H1 (cell line): ENCODE data around the gene HIVEP2. TPM values are rescaled to one million over a fixed set of nuclear protein-coding genes. Genes with fewer than 3 reads are reported as not detected.

Experiments used
- CTCF ChIA-PET: fragments of 300-600 bp; sonication (Branson Sonifier 250); formaldehyde crosslinking; loops from one replicate; lab custom pipeline; 2021; ENCODE audit not compliant: partially characterized antibody; lab: Charles Lee
- POLR2A ChIA-PET: fragments of 300-600 bp; sonication (Branson Sonifier 250); formaldehyde crosslinking; loops from one replicate; lab custom pipeline; 2021; ENCODE audit warnings: inconsistent platforms; ENCODE audit not compliant: partially characterized antibody; lab: Charles Lee
- DNase-seq, 2 experiments: peaks; one replicate each; pipeline versions ENCODE4 v3.0.0 to v3.0.0-alpha.2; 2010 to 2022; ENCODE audit warnings: low spot score in 2 of 2, low read depth in 1 of 2, mixed read lengths in 1 of 2
- FAIRE-seq: peaks from 2 replicates; lab custom pipeline; 2011; peaks lifted over from hg19 to GRCh38; lab: Jason Lieb, UNC
- H2AFZ ChIP-seq: 2 replicates; pipeline ENCODE4 v1.8.1; 2012; ENCODE audit warnings: low read length, inconsistent platforms
- H2AK5ac ChIP-seq: 2 replicates; pipeline ENCODE4 v1.6.1; 2013; ENCODE audit warnings: low read depth, low read length
- H2BK120ac ChIP-seq: replicated peaks from 2 replicates; pipeline ENCODE3; 2013; ENCODE audit warnings: low read depth, low read length, inconsistent platforms
- H2BK12ac ChIP-seq: 2 replicates; pipeline ENCODE4 v1.6.1; 2013; ENCODE audit warnings: low read depth, low read length
- H2BK15ac ChIP-seq: 2 replicates; pipeline ENCODE4 v1.6.1; 2013; ENCODE audit warnings: low read length
- H2BK20ac ChIP-seq: 2 replicates; pipeline ENCODE4 v1.6.1; 2013; ENCODE audit warnings: low read length
- H2BK5ac ChIP-seq: 2 replicates; pipeline ENCODE4 v1.6.1; 2013; ENCODE audit warnings: low read depth, low read length
- H3K14ac ChIP-seq: 2 replicates; pipeline ENCODE4 v1.6.1; 2013; ENCODE audit warnings: inconsistent platforms; ENCODE audit not compliant: insufficient read length
- H3K18ac ChIP-seq: 2 replicates; pipeline ENCODE4 v1.6.1; 2013; ENCODE audit warnings: low read length; ENCODE audit errors: extremely low read depth
- H3K23ac ChIP-seq: 2 replicates; pipeline ENCODE4 v1.6.1; 2013; ENCODE audit warnings: inconsistent platforms; ENCODE audit not compliant: insufficient read length
- H3K23me2 ChIP-seq: 2 replicates; pipeline ENCODE4 v1.6.1; 2013; ENCODE audit warnings: low read depth, low read length
- H3K27ac ChIP-seq: 2 replicates; pipeline ENCODE4 v1.6.1; 2011; ENCODE audit warnings: low read depth, low read length, inconsistent platforms
- H3K27me3 ChIP-seq, 4 experiments: replicated peaks in 1 of 4; 1 replicate in 1 of 4; 2 replicates in 3 of 4; pipeline versions ENCODE4 v1.6.1 to v1.8.1; 2011 to 2013; ENCODE audit warnings: low read length in 3 of 4, mild to moderate bottlenecking in 3 of 4, inconsistent platforms in 2 of 4, mixed read lengths in 2 of 4, moderate library complexity in 1 of 4; ENCODE audit not compliant: control insufficient read depth in 3 of 4, insufficient read depth in 3 of 4; ENCODE audit errors: extremely low read depth in 1 of 4
- H3K36me3 ChIP-seq, 4 experiments: 2 replicates each; pipeline versions ENCODE4 v1.6.1 to v1.8.1; 2011 to 2013; ENCODE audit warnings: mild to moderate bottlenecking in 4 of 4, low read length in 3 of 4, moderate library complexity in 2 of 4, control low read depth in 1 of 4, inconsistent platforms in 1 of 4; ENCODE audit not compliant: insufficient read depth in 4 of 4, control insufficient read depth in 2 of 4
- H3K4ac ChIP-seq: replicated peaks from 2 replicates; pipeline ENCODE3; 2013; ENCODE audit warnings: low read length, low read depth, mixed read lengths, inconsistent platforms; ENCODE audit not compliant: insufficient read length
- H3K4me1 ChIP-seq, 4 experiments: replicated peaks in 1 of 4; 1 replicate in 1 of 4; 2 replicates in 3 of 4; pipeline versions ENCODE4 v1.6.1 to v1.8.1; 2011 to 2013; ENCODE audit warnings: low read length in 3 of 4, inconsistent platforms in 2 of 4, mixed read lengths in 1 of 4; ENCODE audit not compliant: insufficient read depth in 4 of 4, control insufficient read depth in 3 of 4
- H3K4me2 ChIP-seq, 2 experiments: 2 replicates each; pipeline versions ENCODE4 v1.6.1 to v1.8.1; 2011 to 2013; ENCODE audit warnings: low read depth in 2 of 2, low read length in 2 of 2, control low read depth in 1 of 2, inconsistent platforms in 1 of 2, mild to moderate bottlenecking in 1 of 2; ENCODE audit not compliant: insufficient read depth in 1 of 2
- H3K4me3 ChIP-seq, 4 experiments: fragments of 200-600, 300-600 bp in 1 of 4; sonication (generic), shearing (Covaris generic), sonication (Bioruptor Twin) in 1 of 4; 2 replicates each; pipeline versions ENCODE4 v1.5.1 to v1.8.1; 2011 to 2016; ENCODE audit warnings: low read length in 4 of 4, low read depth in 3 of 4, control low read depth in 2 of 4, inconsistent platforms in 2 of 4, mild to moderate bottlenecking in 2 of 4, mixed read lengths in 1 of 4, moderate library complexity in 1 of 4; ENCODE audit not compliant: insufficient read depth in 2 of 4; ENCODE audit errors: extremely low read depth in 1 of 4
- H3K56ac ChIP-seq: replicated peaks from 2 replicates; pipeline ENCODE3; 2013; ENCODE audit warnings: low read depth, mild to moderate bottlenecking, mixed read lengths, low read length, inconsistent platforms; ENCODE audit not compliant: insufficient read length
- H3K79me1 ChIP-seq: 2 replicates; pipeline ENCODE4 v1.6.1; 2013; ENCODE audit warnings: low read depth, low read length, control low read depth
- H3K79me2 ChIP-seq, 2 experiments: 2 replicates each; pipeline versions ENCODE4 v1.6.1 to v1.8.1; 2012 to 2013; ENCODE audit warnings: low read length in 2 of 2, mild to moderate bottlenecking in 2 of 2, inconsistent platforms in 1 of 2; ENCODE audit not compliant: insufficient read depth in 2 of 2, control insufficient read depth in 1 of 2
- H3K9ac ChIP-seq, 4 experiments: replicated peaks in 1 of 4; 1 replicate in 1 of 4; 2 replicates in 3 of 4; pipeline versions ENCODE4 v1.6.1 to v1.8.1; 2011 to 2013; ENCODE audit warnings: low read depth in 3 of 4, low read length in 3 of 4, control low read depth in 2 of 4, mild to moderate bottlenecking in 2 of 4, moderate library complexity in 2 of 4, inconsistent platforms in 1 of 4; ENCODE audit errors: extremely low read depth in 1 of 4
- H3K9me3 ChIP-seq, 2 experiments: 2 replicates each; pipeline versions ENCODE4 v1.6.1 to v1.8.1; 2012 to 2013; ENCODE audit warnings: mild to moderate bottlenecking in 2 of 2, moderate library complexity in 2 of 2, control low read depth in 1 of 2, inconsistent platforms in 1 of 2, low read depth in 1 of 2, low read length in 1 of 2, mixed read lengths in 1 of 2; ENCODE audit not compliant: insufficient read depth in 2 of 2
- H4K20me1 ChIP-seq, 2 experiments: replicated peaks in 1 of 2; 2 replicates each; pipeline versions ENCODE3 to v1.8.1; 2011 to 2013; ENCODE audit warnings: inconsistent platforms in 2 of 2, low read length in 2 of 2, mild to moderate bottlenecking in 1 of 2; ENCODE audit not compliant: insufficient read depth in 2 of 2, control insufficient read depth in 1 of 2
- H4K5ac ChIP-seq: 2 replicates; pipeline ENCODE4 v1.6.1; 2013; ENCODE audit warnings: low read length, low read depth, mixed read lengths, inconsistent platforms; ENCODE audit not compliant: insufficient read length
- H4K8ac ChIP-seq: 2 replicates; pipeline ENCODE4 v1.8.0; 2013; ENCODE audit warnings: mild to moderate bottlenecking, moderate library complexity, low read length, inconsistent platforms; ENCODE audit not compliant: insufficient read depth; ENCODE audit errors: extremely low read depth
- H4K91ac ChIP-seq: replicated peaks from 2 replicates; pipeline ENCODE3; 2013; ENCODE audit warnings: low read length, mixed read lengths, inconsistent platforms; ENCODE audit not compliant: insufficient read length
- MAX ChIP-seq: IDR thresholded peaks from 2 replicates; pipeline ENCODE4 v1.6.1; 2012; ENCODE audit warnings: inconsistent platforms
- SP2 ChIP-seq: IDR thresholded peaks from 2 replicates; pipeline ENCODE4 v1.6.1; 2012; ENCODE audit warnings: mild to moderate bottlenecking, low read length, inconsistent platforms
- WGBS, 2 experiments: shearing (Covaris generic) in 1 of 2; methylation state at CpG; one replicate each; pipeline versions ENCODE4 v1.1.6 to v1.1.7; 2013 to 2015; ENCODE audit warnings: low lambda C conversion rate in 2 of 2, mixed read lengths in 2 of 2, inconsistent platforms in 1 of 2, low coverage in 1 of 2, missing lambda C conversion rate in 1 of 2; ENCODE audit not compliant: insufficient replicate concordance in 2 of 2, insufficient coverage in 1 of 2, insufficient read length in 1 of 2; ENCODE audit errors: extremely low coverage in 1 of 2, missing lambda C conversion rate in 1 of 2; 5-methylcytosine and 5-hydroxymethylcytosine counted together
- polyA plus RNA-seq, 7 experiments: library from polyadenylated mRNA; depleted of rRNA in 3 of 7; stranded (reverse) in 5 of 7; unstranded in 2 of 7; fragments of >200 nt in 5 of 7; fragments of 200-250 nt in 2 of 7; gene quantifications; 1 replicate in 5 of 7; 2 replicates in 1 of 7; 4 replicates in 1 of 7; pipeline versions ENCODE4 v1.2.1 to v1.2.3, GENCODE V29; 2011 to 2013; ENCODE audit warnings: missing spikeins in 2 of 7, mixed read lengths in 2 of 7
- total RNA-seq: library from RNA; stranded (reverse); fragmentation: NEBNext Ultra II Directional; extraction: Animal tissue kit (Norgen Biotek cat#: 25700); gene quantifications from 2 replicates; pipeline ENCODE4 v1.2.1, GENCODE V29; 2021
- TF ChIP-seq, protein P1 (sequence below): IDR thresholded peaks from 2 replicates; pipeline ENCODE4 v1.6.1; 2012; ENCODE audit warnings: inconsistent platforms

HIVEP2 gene
- total and polyA plus RNA-seq, 2 of the 8 experiments (the other 6 are each of a cell fraction or from before 2014, with no cell fraction given) = 2.2 to 6.1 TPM

DNA sequence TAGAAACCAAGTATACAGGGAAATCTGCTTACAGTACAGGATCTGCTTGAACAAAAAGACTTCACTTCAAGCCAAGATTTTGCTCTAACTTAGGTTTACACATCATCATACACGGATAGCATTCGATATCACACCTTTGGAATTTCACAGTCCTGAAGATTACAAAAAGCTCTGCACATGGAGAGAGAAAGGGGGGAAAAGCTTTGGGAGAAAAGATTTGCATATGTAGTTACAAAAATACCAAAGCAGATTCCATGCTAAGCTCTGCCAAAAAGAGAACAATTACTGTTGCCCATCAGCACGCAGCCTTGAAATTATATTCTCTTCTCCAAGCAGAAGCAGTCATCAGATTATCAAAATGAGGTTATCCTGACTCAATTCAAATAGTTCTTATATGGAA lies 62.0 kb downstream of the HIVEP2 start:
- Histone ChIP-seq H2AFZ (no peak overlapping the region), H3K4me1 (peaks cover 4 to 17% (median 10%) of the 10 kb centered on the region in 4 experiments; a peak in 5 of 7 replicates), H4K91ac (no peak overlapping the region), H2BK15ac (no peak overlapping the region), H4K5ac (no peak overlapping the region), H3K79me2 (no peaks in the 10 kb centered on the region; a peak in 1 of 4 replicates), H3K27me3 (no peaks in the 10 kb centered on the region), H3K18ac (no peak overlapping the region), H4K20me1 (no peaks in the 10 kb centered on the region), H3K4me3 (no peak overlapping the region), H2AK5ac (no peak overlapping the region), H3K56ac (no peak overlapping the region), H2BK120ac (no peak overlapping the region), H3K27ac (no peak overlapping the region), H2BK12ac (no peak overlapping the region; the same call in 1 of the 2 replicates), H2BK20ac (no peak overlapping the region), H3K79me1 (no peaks in the 10 kb centered on the region; the same call in 1 of the 2 replicates), H3K9me3 (no peaks in the 10 kb centered on the region), H3K4ac (no peak overlapping the region), H2BK5ac (no peak overlapping the region), H3K14ac (no peak overlapping the region), H3K4me2 (0 out of 4 replicates have a peak overlapping the region, but pooled peaks of 1 of the 2 experiments have one; percentile 20), H3K36me3 (no peaks in the 10 kb centered on the region), H3K9ac (no peak overlapping the region), H3K23ac (no peak overlapping the region), H4K8ac (no peak overlapping the region), H3K23me2 (no peaks in the 10 kb centered on the region)
- WGBS, 2 experiments = 67% methylated on average over 3 of the region's 3 CpGs; no CpG with 5 or more reads in 1 of the 2 experiments
- FAIRE-seq (no peak), DNase-seq (no peak)
- CTCF ChIA-PET = interaction anchor here (1.1 to 2.9 kb wide), 6 partner anchors 10 to 160 kb away, joined by 3 to 8 read pairs (median 5); no protein-coding TSS in a partner anchor
- TF ChIP-seq SP2 (no peak), MAX (peak; percentile 13; the same call in 1 of the 2 replicates)
- TF ChIP-seq, protein P1, sequence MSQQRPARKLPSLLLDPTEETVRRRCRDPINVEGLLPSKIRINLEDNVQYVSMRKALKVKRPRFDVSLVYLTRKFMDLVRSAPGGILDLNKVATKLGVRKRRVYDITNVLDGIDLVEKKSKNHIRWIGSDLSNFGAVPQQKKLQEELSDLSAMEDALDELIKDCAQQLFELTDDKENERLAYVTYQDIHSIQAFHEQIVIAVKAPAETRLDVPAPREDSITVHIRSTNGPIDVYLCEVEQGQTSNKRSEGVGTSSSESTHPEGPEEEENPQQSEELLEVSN = peak; percentile 91
- POLR2A ChIA-PET = interaction anchor here (1.0 to 1.4 kb wide), 4 partner anchors 9 to 62 kb away, joined by 3 to 5 read pairs (median 4); partner anchors contain the start of gene HIVEP2
